EH (cell line): ENCODE measurements around the gene CA11.

Experiments
- DNase-seq: peaks from one replicate; pipeline ENCODE4 v3.0.0-alpha.2; 2015; ENCODE audit warnings: low read depth

CA11 gene

GRCh38 chr19:48613024-48613851, 32.7 kb downstream of the CA11 start:
- DNase-seq = no peak

- no peak for DNase-seq
Observed at GRCh38 chr19:48611872-48612271, 34.1 kb downstream of the CA11 start.

- no peak for DNase-seq
Observed at GRCh38 chr19:48609571-48610108, 36.3 kb downstream of the CA11 start.

- DNase-seq = peak; percentile 62
Observed at GRCh38 chr19:48608798-48609263, 37.2 kb downstream of the CA11 start.

- DNase-seq = no peak
Observed at GRCh38 chr19:48607359-48607755, 38.6 kb downstream of the CA11 start.

- no peak for DNase-seq
Observed at GRCh38 chr19:48606463-48607358, 39.3 kb downstream of the CA11 start, which contains the start of gene SPACA4. Gene SPACA4 (plus strand): TSS chr19:48606742. CDS start chr19:48606979, 237 bp downstream.

- no peak for DNase-seq
Observed at GRCh38 chr19:48603850-48604249, 42.1 kb downstream of the CA11 start.

- no peak for DNase-seq
Observed at GRCh38 chr19:48603449-48603848, 42.5 kb downstream of the CA11 start.

GRCh38 chr19:48603001-48603400, 43.0 kb downstream of the CA11 start:
- no peak for DNase-seq

GRCh38 chr19:48600679-48601417, 45.1 kb downstream of the CA11 start:
- no peak for DNase-seq

GRCh38 chr19:48598996-48599700, 46.8 kb downstream of the CA11 start:
- DNase-seq = no peak

GRCh38 chr19:48596679-48597465, 49.1 kb downstream of the CA11 start:
- DNase-seq = no peak

- DNase-seq = no peak
Observed at GRCh38 chr19:48596237-48596636, 49.8 kb downstream of the CA11 start.

GRCh38 chr19:48595833-48596232, 50.2 kb downstream of the CA11 start:
- no peak for DNase-seq

GRCh38 chr19:48595171-48595570, 50.8 kb downstream of the CA11 start:
- no peak for DNase-seq

- peak; percentile 28 for DNase-seq
Observed at GRCh38 chr19:48591021-48591420, 55.0 kb downstream of the CA11 start.

- DNase-seq = peak; percentile 84
Observed at GRCh38 chr19:48588670-48589401, 57.2 kb downstream of the CA11 start.
